ENCODE data around the gene CTTN.

- TF ChIP-seq CTCF (IDR thresholded peaks at IDR 0.05 in 4 of 5, conservative IDR thresholded peaks at IDR 0.05 in 1 of 5), result no peak
- TF ChIP-seq POLR2A (IDR thresholded peaks at IDR 0.05), result no peak
Observed at GRCh38 chr11:70454197-70454767, 56.0 kb downstream of the CTTN start.
